Activated CD4-positive, CD25-positive, alpha-beta regulatory T cell treated with anti-CD3 and anti-CD28 coated beads, Interleukin-2, amount 50 U/mL, for 24 hours (primary cell): Measurements from ENCODE around the gene DHX35.
"Not testable (repeated sequence)": the region's sequence is repeated elsewhere in the genome, so short reads cannot be mapped to it uniquely, and the experiment has no call there.

ENCODE experiments used
- ATAC-seq, 2 donors: fragments of 150-1000 bp; cut with Tn5 transposase; one replicate each; pipeline ENCODE4 v1.10.0; 2021; ENCODE audit warnings: mild to moderate bottlenecking in 1 of 2, moderate library complexity in 1 of 2

Gene DHX35

GRCh38 chr20:38982291-38982690 is 20.1 kb downstream of the DHX35 start:
- no peak for ATAC-seq

- no peak for ATAC-seq
Measured at GRCh38 chr20:38985060-38985459, 22.9 kb downstream of the DHX35 start.

GRCh38 chr20:38985603-38986170 is 23.5 kb downstream of the DHX35 start:
- no peak for ATAC-seq

- no peak for ATAC-seq
Measured at GRCh38 chr20:38986663-38987062, 24.5 kb downstream of the DHX35 start.

GRCh38 chr20:38987777-38988176 is 25.6 kb downstream of the DHX35 start:
- ATAC-seq: peak in 1 of 2 donors; percentile 17

- no peak for ATAC-seq
Measured at GRCh38 chr20:38990728-38991127, 28.6 kb downstream of the DHX35 start.

- ATAC-seq: no peak
Measured at GRCh38 chr20:38991814-38992704, 29.9 kb downstream of the DHX35 start.

- ATAC-seq: no peak
Measured at GRCh38 chr20:38995536-38996044, 33.4 kb downstream of the DHX35 start.

- ATAC-seq: not testable (repeated sequence)
Measured at GRCh38 chr20:38996866-38997265, 34.7 kb downstream of the DHX35 start.

- ATAC-seq: peak; percentile 82 to 85
Measured at GRCh38 chr20:38997622-38998021, 35.5 kb downstream of the DHX35 start.

GRCh38 chr20:38999217-38999616 is 37.1 kb downstream of the DHX35 start:
- no peak for ATAC-seq

GRCh38 chr20:38999965-39000910 is 38.1 kb downstream of the DHX35 start:
- no peak for ATAC-seq

GRCh38 chr20:39004508-39004907 is 42.4 kb downstream of the DHX35 start:
- no peak for ATAC-seq

GRCh38 chr20:39009348-39009747 is 47.2 kb downstream of the DHX35 start:
- ATAC-seq: no peak

GRCh38 chr20:39010496-39010895 is 48.4 kb downstream of the DHX35 start:
- ATAC-seq: no peak

GRCh38 chr20:39013662-39014109 is 51.5 kb downstream of the DHX35 start:
- no peak for ATAC-seq

GRCh38 chr20:39016041-39016440 is 53.9 kb downstream of the DHX35 start:
- ATAC-seq: no peak

GRCh38 chr20:39016506-39016905 is 54.4 kb downstream of the DHX35 start:
- ATAC-seq: no peak

GRCh38 chr20:39019027-39019426 is 56.9 kb downstream of the DHX35 start:
- no peak for ATAC-seq

- peak; percentile 89 to 91 for ATAC-seq
Measured at GRCh38 chr20:39019805-39020325, 57.7 kb downstream of the DHX35 start.

GRCh38 chr20:39021748-39022147 is 59.6 kb downstream of the DHX35 start:
- no peak for ATAC-seq

GRCh38 chr20:39025883-39026282 is 63.7 kb downstream of the DHX35 start:
- peak; percentile 76 to 79 for ATAC-seq

GRCh38 chr20:39029364-39029763 is 67.2 kb downstream of the DHX35 start:
- ATAC-seq: no peak
